Type B pancreatic cell (in vitro differentiated cells): Measurements from ENCODE around the gene FIG4. TPM values are rescaled to one million over a fixed set of nuclear protein-coding genes. Genes with fewer than 3 reads are reported as not detected.

Experiments used
- DNase-seq: peaks from one replicate; pipeline ENCODE4 v3.0.0; 2021; ENCODE audit warnings: mixed read lengths; ENCODE audit not compliant: unreplicated experiment; ENCODE audit errors: extremely low spot score
- H3K27ac Mint-ChIP-seq: 2 replicates; pipeline ENCODE4 v1.8.0; 2021; ENCODE audit warnings: mild to moderate bottlenecking, mixed read lengths
- H3K27me3 Mint-ChIP-seq: 2 replicates; pipeline ENCODE4 v1.8.0; 2021; ENCODE audit warnings: mixed read lengths
- H3K36me3 Mint-ChIP-seq: 2 replicates; pipeline ENCODE4 v1.8.0; 2021; ENCODE audit warnings: mixed read lengths
- H3K4me1 Mint-ChIP-seq: one replicate; pipeline ENCODE4 v1.8.0; 2021; ENCODE audit warnings: mixed read lengths; ENCODE audit not compliant: unreplicated experiment
- H3K4me3 Mint-ChIP-seq: 2 replicates; pipeline ENCODE4 v1.8.0; 2021; ENCODE audit warnings: mild to moderate bottlenecking, mixed read lengths
- H3K9me3 Mint-ChIP-seq: 2 replicates; pipeline ENCODE4 v1.8.0; 2021; ENCODE audit warnings: mixed read lengths
- CTCF ChIP-seq: fragments of 200-600 bp; sonication (generic); conservative IDR thresholded peaks from 2 replicates; pipeline ENCODE4 v1.5.0; 2021; ENCODE audit warnings: antibody characterized with exemption, mild to moderate bottlenecking
- total RNA-seq: library from RNA; stranded (reverse); gene quantifications from 2 replicates; pipeline ENCODE4 v1.2.1, GENCODE V29; 2021; ENCODE audit warnings: low replicate concordance

FIG4 gene
- total RNA-seq, 1 donor from 2014 or later, result 15.4 TPM

DNA sequence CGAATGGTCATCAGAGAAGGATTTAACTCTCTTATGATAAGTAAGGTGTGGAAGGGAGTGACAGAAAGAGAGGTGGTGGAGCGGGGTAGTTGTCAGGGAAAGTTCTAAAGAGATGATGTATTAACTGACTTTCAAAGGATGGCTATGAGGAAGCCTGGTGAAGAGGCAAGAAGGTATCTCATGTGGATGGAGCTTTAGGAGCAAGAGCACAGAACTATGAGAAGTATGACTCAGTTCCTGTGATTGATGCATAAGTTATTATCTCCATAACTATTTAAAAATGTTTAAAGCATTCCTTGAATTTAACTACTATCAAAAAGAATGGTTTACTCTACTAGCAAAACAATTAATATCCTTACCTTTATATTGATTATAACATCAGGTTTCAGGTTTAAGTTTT, 28.9 kb upstream of the FIG4 start:
- Mint-ChIP-seq H3K9me3 (no peaks in the 10 kb centered on the region), H3K4me3 (no peak overlapping the region), H3K4me1 (no peaks in the 10 kb centered on the region), H3K27me3 (no peaks in the 10 kb centered on the region), H3K36me3 (peaks cover 6% of the 10 kb centered on the region), H3K27ac (no peak overlapping the region)
- DNase-seq, result no peak
- no peak for TF ChIP-seq CTCF

GRCh38 chr6:109669811-109670210, 21.3 kb upstream of the FIG4 start:
- no peaks in the 10 kb centered on the region for H3K4me1 Mint-ChIP-seq
- no peak overlapping the region for H3K27ac Mint-ChIP-seq
- H3K9me3 Mint-ChIP-seq, result no peaks in the 10 kb centered on the region
- peaks cover 3% of the 10 kb centered on the region for H3K36me3 Mint-ChIP-seq
- no peak for DNase-seq
- no peak for TF ChIP-seq CTCF
- no peak overlapping the region for H3K4me3 Mint-ChIP-seq
- no peaks in the 10 kb centered on the region for H3K27me3 Mint-ChIP-seq

DNA sequence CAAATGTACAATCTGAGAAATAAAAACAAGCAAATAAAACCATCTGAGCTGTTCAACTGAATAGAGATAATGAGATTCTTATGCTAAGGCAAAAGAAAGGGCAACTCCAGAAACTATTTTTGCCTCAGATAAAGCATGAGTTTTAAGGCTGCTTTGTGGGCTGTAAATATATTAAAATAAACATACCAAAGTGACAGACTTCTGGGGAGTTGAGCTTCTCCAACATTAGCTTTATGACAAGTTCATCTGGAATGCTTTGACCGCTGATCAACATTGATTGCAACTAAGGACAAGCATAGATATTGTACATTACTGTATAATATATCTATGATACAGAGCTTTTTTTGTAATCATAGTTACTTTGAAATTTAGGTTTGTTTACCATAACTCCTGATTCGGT, 19.4 kb upstream of the FIG4 start:
- no peaks in the 10 kb centered on the region for H3K9me3 Mint-ChIP-seq
- H3K36me3 Mint-ChIP-seq, result peaks cover 3% of the 10 kb centered on the region
- no peaks in the 10 kb centered on the region for H3K27me3 Mint-ChIP-seq
- no peak overlapping the region for H3K27ac Mint-ChIP-seq
- no peak for DNase-seq
- no peak for TF ChIP-seq CTCF
- H3K4me1 Mint-ChIP-seq, result no peaks in the 10 kb centered on the region
- H3K4me3 Mint-ChIP-seq, result no peak overlapping the region

DNA sequence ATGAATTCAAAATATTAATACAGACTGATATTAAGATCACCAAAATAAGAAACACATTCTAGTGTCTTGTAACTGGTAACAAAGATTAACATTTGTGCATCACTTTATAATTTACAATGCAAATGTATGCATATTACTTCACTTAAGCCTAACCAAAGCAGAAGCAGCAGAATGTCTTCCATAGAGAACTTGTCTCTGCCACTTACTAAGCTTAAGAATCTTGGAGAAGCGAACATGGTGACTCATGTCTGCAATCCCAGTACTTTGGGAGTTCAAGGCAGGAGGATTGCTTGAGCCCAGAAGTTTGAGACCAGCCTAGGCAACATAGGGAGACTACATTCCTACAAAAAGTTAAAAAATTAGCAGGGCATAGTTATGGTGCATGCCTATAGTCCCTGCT, 18.9 kb upstream of the FIG4 start:
- H3K4me3 Mint-ChIP-seq, result no peak overlapping the region
- no peak overlapping the region for H3K27ac Mint-ChIP-seq
- no peaks in the 10 kb centered on the region for H3K9me3 Mint-ChIP-seq
- no peak for TF ChIP-seq CTCF
- H3K4me1 Mint-ChIP-seq, result no peaks in the 10 kb centered on the region
- DNase-seq, result no peak
- peaks cover 3% of the 10 kb centered on the region for H3K36me3 Mint-ChIP-seq
- no peaks in the 10 kb centered on the region for H3K27me3 Mint-ChIP-seq

DNA sequence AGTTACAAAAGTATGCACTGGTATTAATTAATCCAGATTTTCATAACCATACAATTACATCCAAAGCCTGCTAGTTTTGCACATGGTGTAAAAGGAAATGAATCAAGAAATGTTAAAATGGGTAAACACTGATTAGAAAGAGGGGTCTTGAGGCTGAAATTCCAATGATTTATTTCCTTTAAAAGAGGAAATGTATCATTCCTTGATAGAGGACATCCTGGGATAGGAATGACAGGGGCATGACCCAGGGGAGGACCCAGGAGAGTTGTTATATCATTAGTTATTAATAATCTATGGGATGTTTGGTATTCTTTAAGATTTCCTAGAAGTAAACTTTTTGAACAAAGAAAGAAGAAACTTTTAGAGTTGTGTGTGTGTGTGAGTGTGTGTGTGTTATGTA, 18.3 kb upstream of the FIG4 start:
- Mint-ChIP-seq H3K4me1 (no peaks in the 10 kb centered on the region), H3K27ac (no peak overlapping the region), H3K9me3 (no peaks in the 10 kb centered on the region), H3K27me3 (no peaks in the 10 kb centered on the region), H3K36me3 (peaks cover 3% of the 10 kb centered on the region), H3K4me3 (no peak overlapping the region)
- TF ChIP-seq CTCF, result no peak
- no peak for DNase-seq

- TF ChIP-seq CTCF, result no peak
- no peaks in the 10 kb centered on the region for H3K36me3 Mint-ChIP-seq
- DNase-seq, result no peak
- peaks cover 3% of the 10 kb centered on the region for H3K9me3 Mint-ChIP-seq
- no peaks in the 10 kb centered on the region for H3K4me1 Mint-ChIP-seq
- H3K27me3 Mint-ChIP-seq, result no peaks in the 10 kb centered on the region
- H3K27ac Mint-ChIP-seq, result no peak overlapping the region
- no peak overlapping the region for H3K4me3 Mint-ChIP-seq
Measured at GRCh38 chr6:109676724-109677123, 14.4 kb upstream of the FIG4 start.
